Anterior cingulate cortex (tissue), 58 donors: Measurements from ENCODE around the gene EHHADH.
A peak's percentile ranks its signal among the peaks of the same experiment; 100 is the strongest.
"Not testable (repeated sequence)": the region's sequence is repeated elsewhere in the genome, so short reads cannot be mapped to it uniquely, and the experiment has no call there.

ENCODE experiments used
- DNase-seq, 58 donors: peaks; one replicate each; lab custom pipeline; 2025; lab: John Stamatoyannopoulos, UW

EHHADH gene

GRCh38 chr3:185254799-185255198 lies 950 bp upstream of the EHHADH start:
- no peak for DNase-seq

DNA sequence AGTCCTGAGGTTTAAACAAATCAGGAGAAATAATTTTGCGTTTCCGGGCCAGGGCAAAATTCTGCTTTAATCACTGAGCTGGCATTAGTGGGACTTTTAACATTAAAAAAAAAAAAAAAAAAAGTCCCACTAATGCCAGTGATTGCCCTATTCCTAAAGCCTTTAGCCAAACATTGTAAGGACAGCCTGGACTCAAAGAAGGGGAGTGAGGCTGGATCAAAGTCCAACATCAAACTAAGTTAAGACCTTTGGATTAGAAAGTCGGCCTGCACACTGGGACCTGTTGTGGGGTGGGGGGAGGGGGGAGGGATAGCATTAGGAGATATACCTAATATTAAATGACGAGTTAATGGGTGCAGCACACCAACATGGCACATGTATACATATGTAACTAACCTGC lies 716 bp downstream of the EHHADH start:
- not testable (repeated sequence) for DNase-seq

GRCh38 chr3:185251272-185251671 lies 2.6 kb downstream of the EHHADH start:
- DNase-seq, result no peak

GRCh38 chr3:185250653-185251052 lies 3.2 kb downstream of the EHHADH start:
- DNase-seq, result no peak

DNA sequence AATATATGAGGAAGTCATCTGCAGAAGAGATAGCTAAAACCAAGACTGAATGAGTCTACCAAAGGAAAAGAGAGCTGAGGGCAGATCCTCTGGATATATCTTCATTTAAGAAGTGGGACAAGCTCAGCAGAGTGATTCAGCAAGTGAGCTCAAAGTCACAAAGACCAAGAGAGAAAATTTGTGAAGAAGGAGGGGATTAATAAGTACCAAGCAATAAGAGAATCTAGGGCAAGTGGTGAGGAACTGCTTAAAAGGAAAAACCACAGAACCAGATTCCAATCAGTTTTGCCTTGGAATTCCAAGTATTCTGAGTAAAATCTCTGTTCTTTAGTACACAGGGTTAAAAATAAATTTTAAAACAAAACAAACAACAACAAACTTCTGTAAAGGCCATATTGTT lies 3.6 kb downstream of the EHHADH start:
- DNase-seq, result no peak

- no peak for DNase-seq
Observed at GRCh38 chr3:185242642-185243041, 11.2 kb downstream of the EHHADH start.

- DNase-seq, result no peak
Observed at GRCh38 chr3:185236969-185237368, 16.9 kb downstream of the EHHADH start.

GRCh38 chr3:185233328-185233727 lies 20.5 kb downstream of the EHHADH start:
- DNase-seq, result no peak

- DNase-seq, result not testable (repeated sequence)
Observed at GRCh38 chr3:185226526-185226925, 27.3 kb downstream of the EHHADH start.

DNA sequence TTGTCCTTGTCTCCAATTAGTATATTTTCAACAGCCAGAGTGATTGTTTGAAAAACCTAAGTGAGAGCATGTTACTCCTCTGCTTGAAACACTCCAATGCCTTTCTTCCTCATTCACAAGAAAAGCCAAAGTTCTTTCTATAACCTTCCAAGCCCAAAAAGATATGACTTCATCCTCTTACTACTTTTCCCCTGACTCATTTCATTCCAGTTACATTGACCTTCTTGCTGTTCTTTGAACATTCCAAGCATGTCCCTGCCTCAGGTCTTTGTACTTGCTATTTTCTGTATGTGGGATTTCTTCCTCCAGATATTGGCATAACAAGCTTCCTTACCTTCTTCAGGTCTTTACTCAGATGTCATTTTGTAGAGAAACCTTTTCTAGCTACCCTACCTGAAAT lies 28.3 kb downstream of the EHHADH start:
- no peak for DNase-seq

DNA sequence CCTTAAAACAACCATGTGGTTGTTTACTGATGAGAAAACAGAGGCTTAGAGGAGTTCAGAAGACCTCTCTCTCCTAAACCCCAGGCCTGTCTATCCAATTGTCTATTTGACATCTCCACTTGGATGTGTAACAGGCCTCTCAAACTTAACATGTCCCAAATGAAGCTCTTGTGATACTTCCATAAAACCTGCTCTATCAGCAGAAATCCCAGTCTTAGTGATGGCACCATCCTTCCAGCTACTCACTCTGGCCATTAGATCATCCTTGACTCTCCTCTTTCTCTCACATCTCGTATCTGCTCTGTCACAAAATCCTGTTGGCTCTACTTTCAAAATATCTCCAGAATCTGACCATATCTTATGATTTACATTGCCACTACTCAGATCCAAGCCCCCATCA lies 28.8 kb downstream of the EHHADH start:
- DNase-seq, result no peak

DNA sequence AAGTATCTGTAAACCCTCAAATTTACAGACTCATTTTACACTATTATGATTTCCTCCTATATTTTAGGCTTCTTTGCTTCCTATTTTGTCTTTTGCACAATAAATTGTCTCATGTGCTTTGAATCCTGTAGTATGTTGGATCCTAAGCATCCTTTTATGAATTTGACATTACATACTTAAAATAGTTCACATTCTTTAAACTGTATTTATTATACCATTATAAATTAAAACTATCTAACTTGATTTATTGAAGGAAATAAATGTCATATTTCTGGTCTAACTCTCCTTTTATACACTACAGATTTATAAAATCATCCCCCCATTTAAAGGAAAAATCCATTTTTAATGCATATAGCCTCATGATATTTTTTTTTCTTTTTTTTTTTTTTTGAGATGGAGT lies 32.6 kb downstream of the EHHADH start:
- no peak for DNase-seq

DNA sequence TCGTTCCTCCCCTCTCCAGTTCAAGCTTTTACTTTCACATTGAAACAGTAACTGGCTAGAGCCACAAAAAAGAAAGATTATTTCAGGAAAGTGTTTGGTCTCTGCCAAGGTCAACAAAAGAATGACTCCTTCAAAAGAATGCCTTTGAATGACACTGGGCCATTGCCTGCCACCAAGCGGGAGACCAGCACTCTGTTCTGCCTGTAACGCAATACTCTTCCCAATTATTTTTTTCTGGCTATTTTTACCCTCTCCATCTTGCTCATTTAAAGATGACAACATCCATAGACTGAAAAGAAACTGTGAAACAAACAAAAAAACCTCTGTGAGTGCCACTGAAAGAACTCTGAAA lies 37.3 kb downstream of the EHHADH start:
- DNase-seq, result peak in 7 of 58 donors; percentile 1 to 30 (median 6)

GRCh38 chr3:185215873-185216606 lies 37.8 kb downstream of the EHHADH start:
- DNase-seq, result no peak

- DNase-seq, result no peak
Observed at GRCh38 chr3:185212559-185212958, 41.3 kb downstream of the EHHADH start.

GRCh38 chr3:185212086-185212485 lies 41.8 kb downstream of the EHHADH start:
- DNase-seq, result no peak

- peak in 1 of 58 donors; percentile 7 for DNase-seq
Observed at GRCh38 chr3:185210621-185211142, 43.2 kb downstream of the EHHADH start.

GRCh38 chr3:185208823-185209222 lies 45.0 kb downstream of the EHHADH start:
- DNase-seq, result no peak

DNA sequence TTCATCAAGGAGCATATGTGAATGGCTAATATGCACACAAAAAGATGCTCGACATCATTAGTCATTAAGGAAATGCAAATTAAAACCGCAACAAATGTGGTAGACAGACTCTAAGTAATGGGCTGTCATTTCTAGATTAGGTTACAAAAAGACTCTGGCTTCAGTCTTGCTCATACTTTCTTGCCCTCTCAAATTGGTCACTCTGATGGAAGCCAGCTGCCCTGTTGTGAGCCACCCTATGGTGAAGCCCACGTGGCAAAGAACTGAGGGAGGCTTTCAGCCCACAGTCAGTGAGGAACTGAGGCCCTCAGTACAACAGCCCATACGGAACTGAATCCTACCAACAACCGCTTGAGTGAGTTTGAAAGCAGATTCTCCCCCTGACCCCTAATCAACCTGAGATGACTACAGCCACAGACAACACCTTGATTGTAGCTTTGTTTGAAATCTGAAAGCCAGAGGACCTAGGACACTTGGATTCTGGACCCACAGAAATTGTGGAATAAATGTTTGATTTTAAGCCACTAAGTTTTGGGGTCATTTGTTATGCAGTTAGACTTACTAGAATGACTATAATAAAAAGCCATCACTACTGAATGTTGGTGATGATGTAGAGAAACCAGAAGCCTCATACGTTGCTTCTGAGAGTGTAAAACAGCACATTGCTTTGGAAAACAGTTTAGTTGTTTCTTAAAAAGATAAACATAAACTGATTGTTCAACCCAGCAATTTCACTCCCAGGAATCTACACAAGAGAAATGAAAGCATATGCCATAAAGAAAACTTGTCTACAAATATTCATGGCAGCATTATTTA lies 45.7 kb downstream of the EHHADH start:
- DNase-seq, result no peak

DNA sequence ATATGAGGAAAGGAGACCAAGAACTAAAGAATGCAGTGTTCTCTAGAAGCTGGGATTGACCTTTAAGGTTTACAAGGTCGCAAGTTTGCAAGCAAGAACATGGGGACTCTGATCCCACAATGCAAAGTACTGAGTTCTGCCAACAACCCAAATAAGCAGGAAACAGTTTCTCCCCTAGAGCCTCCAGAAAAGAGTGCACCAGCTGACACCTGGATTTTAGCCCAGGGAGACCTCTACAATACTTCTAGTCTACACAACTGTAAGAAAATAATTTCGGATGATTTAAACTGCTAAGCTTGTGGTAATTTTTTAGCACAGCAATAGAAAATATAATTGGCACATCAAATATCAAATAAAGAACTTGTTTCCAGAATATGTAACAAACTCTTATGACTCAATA lies 46.4 kb downstream of the EHHADH start:
- DNase-seq, result no peak

DNA sequence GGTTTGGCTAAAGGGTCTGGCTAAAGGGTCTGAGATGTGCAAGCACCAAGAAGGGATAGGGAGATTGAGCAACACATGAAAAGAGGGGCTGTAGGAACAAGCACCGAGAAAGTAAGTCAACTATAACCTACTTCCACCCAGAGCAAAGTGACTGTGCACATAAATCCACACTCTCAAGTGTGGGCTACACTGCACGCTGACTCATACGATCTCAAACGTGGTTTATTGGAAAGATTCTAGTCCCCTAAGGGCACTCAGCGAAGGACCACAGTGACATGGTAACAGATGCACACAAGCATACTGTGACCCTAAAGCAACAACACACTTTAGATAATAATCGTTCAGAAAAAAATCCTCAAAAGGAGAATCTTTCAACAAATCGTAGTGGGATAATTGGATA lies 48.0 kb downstream of the EHHADH start:
- no peak for DNase-seq

- DNase-seq, result no peak
Observed at GRCh38 chr3:185204894-185205293, 49.0 kb downstream of the EHHADH start.
